SHP77 treated with DMSO at 0.1 percent for 48 hours (cell line): ENCODE measurements around the gene PEX11A.

Experiments
- DNase-seq: peaks from one replicate; lab custom pipeline; 2025; lab: John Stamatoyannopoulos, UW

The PEX11A gene

DNA sequence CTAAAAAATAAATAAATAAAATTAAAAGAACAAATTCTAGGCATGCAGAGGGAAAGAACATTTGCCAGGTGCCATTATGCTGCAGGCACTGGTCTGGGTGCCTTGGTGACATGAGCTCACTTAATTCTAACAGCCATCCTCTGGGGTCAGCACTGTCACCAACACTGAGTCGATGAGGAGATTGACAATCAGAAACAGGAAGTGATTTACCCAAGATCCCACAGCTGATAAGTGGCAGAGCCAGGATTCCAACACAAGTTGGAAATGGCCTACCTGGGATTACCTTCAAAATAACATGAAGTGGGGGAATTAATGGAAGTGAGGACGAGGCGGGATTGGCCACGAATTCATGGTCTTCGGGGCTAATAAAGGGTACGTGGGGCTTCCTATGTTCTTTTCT is 14.9 kb downstream of the PEX11A start:
- DNase-seq: no peak

DNA sequence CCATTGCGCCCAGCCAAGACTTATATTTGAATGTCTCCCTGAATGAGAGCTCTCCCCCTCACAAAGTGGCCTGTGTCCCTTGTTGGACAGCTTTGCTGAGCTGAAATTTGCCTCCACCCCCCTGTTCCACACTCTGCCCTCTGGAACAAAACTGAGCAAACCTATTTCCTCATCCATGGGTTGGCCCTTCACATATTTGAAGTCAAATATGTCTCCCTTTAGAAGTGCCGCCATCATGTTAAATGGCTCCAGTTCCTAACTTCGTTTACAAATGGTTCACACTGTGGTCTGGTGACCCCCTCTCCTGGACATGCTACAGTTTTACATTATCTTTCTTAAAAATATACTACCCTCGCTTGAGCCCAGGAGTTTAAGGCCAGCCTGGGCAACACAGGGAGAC is 16.0 kb downstream of the PEX11A start:
- no peak for DNase-seq

DNA sequence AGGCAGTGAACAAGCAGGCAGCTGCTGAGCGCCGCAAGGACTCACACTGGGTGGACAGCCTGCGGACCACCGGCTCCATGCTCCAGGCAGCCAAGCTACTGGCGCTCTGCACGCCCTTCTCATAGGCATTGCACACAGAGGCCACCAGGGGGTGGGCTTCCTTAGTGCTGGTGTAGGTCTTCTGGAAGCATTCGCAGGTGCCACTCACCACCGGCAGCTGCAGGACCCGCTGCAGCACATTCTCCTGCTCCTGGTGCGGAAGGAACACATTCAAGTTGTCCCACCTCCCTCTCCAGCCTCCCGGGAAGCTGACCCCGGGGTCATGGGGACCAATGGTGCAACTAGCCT is 17.4 kb downstream of the PEX11A start:
- DNase-seq: peak; percentile 79

DNA sequence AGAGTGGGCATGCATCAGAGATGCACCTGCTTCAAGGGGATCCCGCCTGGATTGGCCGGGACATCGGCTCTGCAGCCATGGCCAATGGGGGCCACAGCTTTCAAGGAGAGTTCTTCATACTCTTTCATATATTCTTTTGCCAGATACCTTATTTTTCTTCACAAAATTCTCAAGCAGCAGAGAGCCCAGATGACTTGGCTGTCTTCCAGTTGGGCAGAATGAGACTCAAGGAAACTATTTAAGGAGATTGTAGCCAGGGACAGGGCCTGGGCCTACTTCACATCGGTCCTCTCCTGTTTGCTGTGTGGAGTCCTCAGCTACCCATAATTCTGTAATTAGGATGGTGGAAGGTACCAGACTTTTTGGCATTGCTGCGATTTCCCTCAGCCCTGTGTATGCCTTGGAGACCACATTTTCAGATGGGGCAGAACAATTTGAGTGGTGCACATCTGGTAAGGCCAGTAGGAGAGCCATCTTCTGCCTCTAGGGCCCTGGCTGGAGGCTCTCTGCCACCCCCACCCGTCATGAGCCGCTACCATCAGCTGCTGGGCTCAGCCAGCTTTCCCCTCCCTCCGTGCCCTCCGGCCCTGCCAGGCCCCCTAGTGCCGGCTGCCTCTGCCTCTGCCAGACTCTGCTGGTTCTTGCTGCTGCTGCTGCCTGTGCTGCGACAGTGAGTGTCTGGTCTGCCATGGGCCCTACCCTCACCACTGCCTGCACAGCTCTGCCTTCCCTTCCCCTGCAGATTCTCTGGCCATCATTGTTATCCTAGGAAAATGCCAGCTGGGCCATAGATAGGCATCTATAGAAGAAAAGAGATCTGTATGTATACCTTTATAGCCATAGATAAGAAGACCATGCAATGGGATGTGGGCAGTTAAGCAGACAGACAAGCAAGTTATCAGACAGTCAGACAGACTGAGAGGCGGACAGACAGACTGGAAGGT is 18.1 kb downstream of the PEX11A start:
- no peak for DNase-seq

- DNase-seq: no peak
Observed at GRCh38 chr15:89671687-89672086, 18.9 kb downstream of the PEX11A start.

- no peak for DNase-seq
Observed at GRCh38 chr15:89670971-89671560, 19.5 kb downstream of the PEX11A start.

GRCh38 chr15:89669941-89670340 is 20.6 kb downstream of the PEX11A start:
- DNase-seq: no peak

- no peak for DNase-seq
Observed at GRCh38 chr15:89669309-89669865, 21.2 kb downstream of the PEX11A start.

DNA sequence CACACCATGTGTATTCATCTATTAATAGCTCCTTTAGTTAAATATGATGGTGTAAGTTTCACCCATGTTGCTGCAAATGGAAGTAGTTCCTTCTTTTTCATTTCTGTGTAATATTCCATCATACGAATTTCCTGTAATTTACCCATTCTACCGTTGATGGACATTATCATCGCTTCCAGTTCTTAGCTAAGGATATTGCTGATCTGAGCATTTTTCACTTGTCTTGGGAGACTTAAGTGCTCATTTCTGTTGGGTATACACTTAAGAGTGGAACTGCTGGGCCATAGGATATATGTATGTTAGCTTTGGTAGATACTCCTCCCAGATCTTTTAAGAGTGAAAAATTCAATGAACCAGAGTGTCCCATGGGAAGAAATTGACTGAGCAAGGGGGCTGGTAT is 22.4 kb downstream of the PEX11A start:
- no peak for DNase-seq

GRCh38 chr15:89667706-89667960 is 22.9 kb downstream of the PEX11A start:
- DNase-seq: no peak

DNA sequence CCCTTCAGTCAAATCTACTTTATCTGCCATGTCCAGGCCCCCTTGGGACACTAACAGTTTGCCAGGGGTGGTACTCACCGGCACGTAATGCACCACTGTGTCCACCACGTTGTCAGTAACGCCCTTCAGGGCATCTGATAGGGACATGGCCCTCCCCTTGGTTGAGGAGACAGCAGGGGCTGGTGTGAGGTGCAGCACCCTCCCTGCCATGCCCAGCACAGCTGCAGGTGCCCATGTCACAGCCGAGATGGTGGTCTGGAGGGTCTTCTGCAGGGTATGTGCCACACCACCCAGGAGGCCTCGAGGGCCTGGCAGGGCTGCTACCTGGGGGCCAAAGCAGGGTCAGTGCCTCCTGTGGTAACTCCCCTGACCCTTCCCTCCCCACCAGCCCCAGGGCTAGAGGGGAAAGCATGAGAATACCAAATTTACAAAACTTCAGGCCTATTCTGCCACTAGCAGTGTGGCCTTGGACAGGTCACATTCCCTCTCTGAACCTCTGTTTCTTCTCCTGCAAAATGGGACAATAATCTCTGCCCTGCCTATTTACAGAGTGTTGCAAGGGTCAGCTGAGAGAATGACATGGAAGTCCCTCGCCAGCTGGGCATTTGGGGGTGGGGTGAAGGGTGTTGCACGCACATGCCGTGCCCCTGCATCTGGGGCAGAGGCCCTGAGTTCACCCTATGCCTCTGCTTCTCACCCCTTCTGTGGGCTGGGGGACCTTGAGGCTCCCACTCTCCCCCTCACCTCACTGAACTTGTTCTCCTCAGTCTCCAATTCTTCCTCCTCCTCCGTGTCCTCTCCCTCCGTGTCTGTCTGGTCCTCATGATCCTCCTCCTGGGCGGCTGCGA is 23.5 kb downstream of the PEX11A start:
- no peak for DNase-seq

DNA sequence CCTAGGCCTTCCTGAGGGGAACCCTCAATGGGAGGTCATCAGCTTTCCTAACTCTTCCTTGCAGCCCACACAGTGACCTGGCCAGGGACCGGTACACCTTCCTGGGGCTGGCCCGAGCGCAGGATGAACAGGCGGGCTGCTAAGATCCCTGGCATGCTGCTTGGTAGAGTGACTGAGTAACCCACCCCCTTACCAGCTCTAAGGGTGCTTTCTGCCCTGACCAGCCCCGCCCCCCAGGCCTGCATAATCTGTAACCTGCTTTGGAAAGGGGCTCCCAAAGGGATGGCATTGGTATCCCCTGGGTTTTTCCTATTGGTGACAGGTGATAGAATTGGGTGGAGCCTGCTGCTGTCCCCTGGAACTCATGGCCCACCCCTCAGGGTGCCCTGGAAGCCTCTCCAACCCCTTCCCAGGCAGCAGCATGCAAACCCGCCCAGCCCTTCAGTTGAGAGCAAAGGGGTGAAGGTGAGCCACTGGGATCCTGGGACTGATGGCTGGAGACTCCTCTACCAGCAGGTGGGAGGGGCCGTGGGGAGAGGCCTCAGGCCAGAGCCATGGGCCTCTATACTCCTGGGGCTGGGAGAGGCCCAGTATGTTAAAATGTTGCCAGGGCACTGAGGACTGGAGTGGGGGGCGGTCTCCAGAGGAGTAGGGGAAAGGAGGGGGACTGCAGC is 24.2 kb downstream of the PEX11A start:
- DNase-seq: no peak

- no peak for DNase-seq
Observed at GRCh38 chr15:89665449-89666181, 24.9 kb downstream of the PEX11A start.

GRCh38 chr15:89664441-89665350 is 25.9 kb downstream of the PEX11A start:
- DNase-seq: peak; percentile 55

DNA sequence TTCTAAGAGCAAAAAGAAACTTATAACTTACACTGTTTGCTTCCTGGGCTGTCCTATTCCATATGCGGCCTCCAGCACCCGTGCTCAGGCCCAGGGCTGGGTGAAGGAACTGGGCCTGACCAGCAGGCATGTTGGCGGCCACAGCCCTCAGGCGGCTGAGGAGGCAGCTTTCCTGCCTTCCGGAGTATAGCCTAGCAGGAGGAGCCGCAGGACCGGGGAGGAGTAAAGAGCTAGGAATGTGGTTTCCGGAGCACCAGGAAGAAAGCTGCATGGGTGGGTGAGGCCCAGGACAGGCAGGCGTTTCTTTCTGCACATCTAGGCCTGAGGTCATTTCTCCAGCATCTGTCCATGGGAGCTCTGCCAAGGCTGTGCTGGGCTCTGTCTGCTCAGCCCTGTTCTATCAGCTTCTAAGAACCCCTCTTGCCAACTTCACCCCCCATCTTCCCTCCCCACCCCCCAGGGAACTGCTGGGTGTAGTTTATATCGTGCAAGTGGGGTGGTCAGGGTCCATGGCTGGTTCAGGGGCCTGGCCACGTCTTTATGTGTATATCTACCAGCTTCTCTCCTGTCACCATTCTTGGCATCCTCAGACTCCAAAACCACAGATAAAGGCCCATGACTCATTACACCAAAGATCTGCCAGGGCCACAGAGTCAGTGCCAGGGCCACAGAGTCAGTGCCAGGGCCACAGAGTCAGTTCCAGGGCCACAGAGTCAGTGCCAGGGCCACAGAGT is 27.5 kb downstream of the PEX11A start:
- DNase-seq: no peak

DNA sequence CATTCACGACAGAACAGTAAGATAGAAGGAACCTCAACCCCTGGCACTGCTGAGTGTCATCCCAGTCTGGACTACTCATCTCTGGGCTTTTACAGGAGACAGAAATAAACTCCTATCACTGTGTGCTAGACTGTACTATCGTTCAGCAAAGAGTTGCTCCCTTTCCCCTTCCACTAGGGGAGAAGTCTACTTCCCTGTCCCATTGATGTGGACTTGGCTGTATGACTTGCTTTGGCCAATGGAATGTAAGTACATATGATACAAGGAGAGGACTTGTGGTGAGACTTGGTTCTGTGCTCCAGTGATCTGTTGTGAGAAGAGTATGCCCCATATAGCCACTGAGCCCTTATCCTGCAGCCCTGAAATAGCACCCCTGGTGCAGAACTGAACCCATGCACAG is 30.0 kb downstream of the PEX11A start:
- DNase-seq: no peak

GRCh38 chr15:89659295-89659694 is 31.3 kb downstream of the PEX11A start:
- DNase-seq: no peak

GRCh38 chr15:89657686-89658200 is 32.8 kb downstream of the PEX11A start:
- no peak for DNase-seq

- DNase-seq: no peak
Observed at GRCh38 chr15:89656116-89656815, 34.3 kb downstream of the PEX11A start.
